Activated CD4-positive, alpha-beta T cell treated with anti-CD3 and anti-CD28 coated beads, Interleukin-2, amount 50 U/mL, for 16 hours (primary cell): Measurements from ENCODE around the gene TECR.
"Not testable (repeated sequence)": the region's sequence is repeated elsewhere in the genome, so short reads cannot be mapped to it uniquely, and the experiment has no call there.

ENCODE experiments used
- DNase-seq: peaks from one replicate; pipeline ENCODE4 v3.0.0-alpha.2; 2020

Gene TECR

GRCh38 chr19:14540741-14541525 is 11.5 kb downstream of the TECR start:
- DNase-seq = no peak

DNA sequence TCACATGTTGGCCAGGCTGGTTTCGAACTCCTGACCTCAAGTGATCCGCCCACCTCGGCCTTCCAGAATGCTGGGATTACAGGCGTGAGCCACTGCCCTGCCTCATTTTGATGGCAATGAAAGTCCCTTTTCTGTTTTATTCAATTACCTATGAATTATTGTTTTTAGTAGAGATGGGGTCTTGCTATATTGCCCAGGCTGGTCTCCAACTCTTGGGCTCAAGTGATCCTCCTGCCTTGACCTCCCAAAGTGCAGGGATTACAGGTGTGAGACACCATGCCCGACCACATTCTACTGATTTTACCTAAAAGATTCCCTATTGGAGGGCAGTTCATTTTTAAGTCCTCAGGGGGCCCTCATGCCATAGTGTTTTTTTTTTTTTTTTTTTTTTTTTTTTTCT is 12.6 kb downstream of the TECR start:
- DNase-seq = not testable (repeated sequence)

GRCh38 chr19:14542711-14543328 is 13.4 kb downstream of the TECR start:
- DNase-seq = no peak

GRCh38 chr19:14544047-14544446 is 14.7 kb downstream of the TECR start:
- DNase-seq = no peak

- no peak for DNase-seq
These were observed 15.8 kb downstream of the TECR start for GRCh38 chr19:14544977-14545715.

- no peak for DNase-seq
These were observed 16.3 kb downstream of the TECR start for GRCh38 chr19:14545716-14546082.

DNA sequence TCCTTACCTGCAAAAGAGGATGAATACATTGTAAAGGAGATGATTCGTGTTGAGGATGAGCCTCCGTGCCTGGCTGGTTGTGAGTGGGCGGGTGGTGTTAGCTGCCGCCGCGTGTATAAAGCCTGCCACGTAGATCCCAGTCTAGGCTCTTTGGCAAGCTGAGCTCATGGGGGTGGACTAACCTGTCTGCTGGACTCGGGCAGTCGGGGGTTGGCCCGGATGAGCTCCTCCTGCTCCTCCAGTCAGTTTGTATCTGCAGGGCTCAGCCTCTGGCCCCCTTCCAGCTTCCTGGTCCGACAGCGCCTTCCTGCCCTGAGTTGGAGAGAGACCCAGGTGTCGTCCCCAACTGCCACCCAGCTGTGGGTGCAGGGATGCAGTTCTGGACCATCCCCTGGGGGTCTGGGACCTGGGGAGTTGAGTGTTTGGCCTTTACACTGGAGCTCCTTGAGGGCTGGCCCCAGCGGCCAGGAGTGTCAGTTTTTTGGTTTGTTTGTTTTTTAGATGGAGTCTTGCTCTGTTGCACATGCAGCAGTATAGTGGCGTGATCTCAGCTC is 20.9 kb downstream of the TECR start:
- DNase-seq = no peak

- DNase-seq = peak; percentile 65
These were observed 22.0 kb downstream of the TECR start for GRCh38 chr19:14551134-14552005.

DNA sequence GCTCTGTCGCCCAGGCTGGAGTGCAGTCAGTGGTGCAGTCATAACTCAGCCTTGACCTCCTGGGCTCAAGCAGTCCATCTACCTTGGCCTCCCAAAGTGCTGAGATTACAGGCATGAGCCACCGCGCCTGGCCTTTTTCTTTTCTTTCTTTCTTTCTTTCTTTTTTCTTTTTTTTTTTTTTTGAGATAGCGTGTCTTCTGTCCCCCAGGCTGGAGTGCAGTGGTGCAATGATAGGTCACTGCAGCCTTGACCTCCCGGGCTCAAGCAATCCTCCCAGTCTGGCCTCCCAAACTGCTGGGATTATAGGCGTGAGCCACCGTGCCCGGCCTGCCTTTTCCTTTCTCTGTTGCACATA is 22.6 kb downstream of the TECR start:
- not testable (repeated sequence) for DNase-seq

DNA sequence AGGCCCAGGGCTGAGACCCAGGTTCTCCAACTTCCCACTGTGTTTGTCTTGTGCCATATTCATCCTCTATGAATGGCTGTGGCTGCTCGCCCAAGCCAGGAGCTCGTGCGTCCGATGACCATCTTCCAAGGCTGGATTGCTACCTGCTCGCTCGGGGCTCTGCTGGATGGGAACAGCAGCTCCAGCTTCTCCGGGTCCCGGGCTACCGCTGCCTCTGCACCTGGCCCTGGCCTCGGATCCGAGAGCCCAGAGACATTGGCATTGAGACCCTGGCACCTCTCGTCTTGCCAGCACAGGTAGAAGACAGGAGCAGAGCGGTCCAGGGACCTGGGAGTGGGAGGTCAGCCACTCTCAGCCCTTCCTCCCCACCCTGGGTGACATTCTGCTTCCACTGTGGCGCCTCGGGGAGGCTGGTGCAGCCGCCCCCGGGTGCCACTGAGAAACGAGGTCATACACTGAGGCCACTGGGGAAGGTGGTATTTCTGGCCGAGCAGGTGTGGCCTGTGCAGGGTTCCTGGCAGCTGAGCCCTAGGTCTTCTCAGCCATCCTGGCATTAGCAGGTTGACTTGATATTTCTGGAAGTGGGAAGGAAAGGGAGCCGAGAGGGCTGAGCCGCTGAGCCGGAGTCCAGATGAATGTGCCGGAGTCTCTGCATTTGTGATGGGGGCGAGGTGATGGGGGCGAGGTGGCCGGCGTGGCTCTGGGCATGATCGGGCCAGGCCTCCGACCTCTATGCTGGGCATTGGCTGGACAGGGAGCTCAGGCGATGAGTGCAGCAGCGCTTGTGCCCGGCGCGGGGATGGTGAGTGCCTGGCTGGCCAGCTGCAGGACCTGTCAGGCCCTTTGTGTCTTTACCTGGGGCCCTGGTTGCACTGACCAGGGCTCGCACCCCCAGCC is 23.9 kb downstream of the TECR start:
- no peak for DNase-seq

GRCh38 chr19:14553939-14554243 is 24.5 kb downstream of the TECR start:
- no peak for DNase-seq

- no peak for DNase-seq
These were observed 25.0 kb downstream of the TECR start for GRCh38 chr19:14554382-14554812.

DNA sequence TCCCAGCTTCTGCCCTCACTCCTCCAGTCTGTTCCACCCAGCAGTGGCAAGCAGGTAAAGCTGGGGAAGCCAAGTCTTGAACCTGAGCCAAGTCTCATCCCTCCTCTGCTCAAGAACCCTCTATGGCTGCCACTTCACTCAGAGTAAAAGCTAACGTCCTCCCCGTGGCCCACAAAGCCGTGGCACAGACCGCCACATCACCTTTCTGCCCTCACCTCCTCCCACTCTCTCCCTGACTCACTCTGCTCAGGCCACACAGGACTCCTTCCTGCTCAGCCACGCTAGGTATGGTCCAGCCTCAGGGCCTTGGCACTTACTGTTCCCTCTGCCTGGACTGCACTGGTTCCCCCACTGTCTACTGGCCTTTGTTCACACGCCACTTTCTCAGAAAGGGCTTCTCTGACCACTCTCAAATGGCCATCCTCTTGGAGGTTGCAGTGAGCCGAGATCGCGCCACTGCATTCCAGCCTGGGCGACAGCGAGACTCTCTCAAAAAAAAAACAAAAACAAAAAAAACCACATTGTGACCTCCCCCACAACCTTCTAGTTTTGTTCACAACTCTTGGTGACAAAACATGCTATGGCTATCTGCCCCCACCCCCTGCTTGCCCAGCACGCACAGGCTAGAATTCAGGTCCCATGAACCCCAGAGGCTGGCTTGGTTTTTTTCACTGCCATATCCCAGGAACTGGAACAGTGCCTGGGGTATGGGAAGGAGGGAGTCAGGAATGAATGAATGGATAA is 26.7 kb downstream of the TECR start:
- no peak for DNase-seq

DNA sequence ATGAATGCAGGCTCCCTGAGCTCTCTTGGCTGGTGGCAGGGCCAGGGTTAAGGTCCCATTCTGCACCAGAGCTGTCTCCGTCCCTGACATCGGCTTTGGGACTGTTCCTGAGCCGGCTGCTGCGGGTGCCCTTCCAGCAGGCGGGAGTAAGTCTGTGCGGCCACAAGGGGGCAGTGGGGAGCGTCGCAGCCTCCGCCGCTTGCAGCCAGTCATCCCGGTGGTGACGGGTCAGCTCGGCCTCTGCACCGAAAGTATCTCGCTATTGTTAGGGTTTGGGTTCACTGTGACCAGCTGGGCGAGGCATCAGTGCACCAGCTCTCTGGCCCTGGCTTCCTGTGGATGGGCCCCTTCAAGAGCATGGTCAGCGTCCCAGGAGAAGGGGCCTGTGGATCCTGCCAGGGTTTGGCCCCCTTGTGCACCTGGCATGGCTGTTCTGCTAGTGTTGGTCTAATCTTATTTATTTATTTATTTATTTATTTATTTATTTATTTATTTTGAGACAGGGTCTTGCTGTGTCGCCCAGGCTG is 27.3 kb downstream of the TECR start:
- peak; percentile 85 for DNase-seq

DNA sequence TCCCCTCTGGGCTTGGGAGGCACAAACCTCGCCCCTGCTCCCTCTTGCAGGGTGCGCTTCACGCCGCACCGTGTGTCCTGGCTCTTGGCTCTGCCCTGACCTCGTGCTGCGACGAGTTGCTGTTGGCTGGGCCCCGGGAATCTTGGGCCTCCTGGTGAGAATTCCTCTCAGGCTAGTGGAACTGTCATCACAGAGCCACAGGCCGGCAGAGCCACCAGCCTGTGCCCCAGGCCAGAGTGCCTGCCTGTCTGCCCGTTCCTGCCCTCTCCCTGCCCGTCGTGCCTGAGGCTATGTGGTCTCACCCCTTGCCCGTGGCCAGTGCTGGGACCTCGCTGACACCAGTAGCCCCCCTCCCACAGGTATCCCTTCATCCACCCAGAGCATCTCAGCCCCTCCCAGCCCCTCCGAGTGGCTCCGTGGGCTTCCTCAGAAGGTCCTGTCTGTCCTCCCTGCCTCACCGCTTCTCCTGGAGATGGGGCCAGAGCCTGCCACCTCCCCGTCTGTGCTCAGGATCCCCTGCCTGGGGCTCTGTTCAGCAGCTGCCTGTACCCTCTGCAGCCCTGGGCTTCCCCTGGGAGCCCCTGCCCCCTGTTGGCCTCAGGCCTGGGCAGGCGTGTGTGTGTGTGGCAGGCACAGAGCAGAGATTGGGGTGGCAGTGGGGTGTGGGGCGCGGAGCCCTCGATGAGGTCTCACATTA is 29.1 kb downstream of the TECR start:
- DNase-seq = no peak

DNA sequence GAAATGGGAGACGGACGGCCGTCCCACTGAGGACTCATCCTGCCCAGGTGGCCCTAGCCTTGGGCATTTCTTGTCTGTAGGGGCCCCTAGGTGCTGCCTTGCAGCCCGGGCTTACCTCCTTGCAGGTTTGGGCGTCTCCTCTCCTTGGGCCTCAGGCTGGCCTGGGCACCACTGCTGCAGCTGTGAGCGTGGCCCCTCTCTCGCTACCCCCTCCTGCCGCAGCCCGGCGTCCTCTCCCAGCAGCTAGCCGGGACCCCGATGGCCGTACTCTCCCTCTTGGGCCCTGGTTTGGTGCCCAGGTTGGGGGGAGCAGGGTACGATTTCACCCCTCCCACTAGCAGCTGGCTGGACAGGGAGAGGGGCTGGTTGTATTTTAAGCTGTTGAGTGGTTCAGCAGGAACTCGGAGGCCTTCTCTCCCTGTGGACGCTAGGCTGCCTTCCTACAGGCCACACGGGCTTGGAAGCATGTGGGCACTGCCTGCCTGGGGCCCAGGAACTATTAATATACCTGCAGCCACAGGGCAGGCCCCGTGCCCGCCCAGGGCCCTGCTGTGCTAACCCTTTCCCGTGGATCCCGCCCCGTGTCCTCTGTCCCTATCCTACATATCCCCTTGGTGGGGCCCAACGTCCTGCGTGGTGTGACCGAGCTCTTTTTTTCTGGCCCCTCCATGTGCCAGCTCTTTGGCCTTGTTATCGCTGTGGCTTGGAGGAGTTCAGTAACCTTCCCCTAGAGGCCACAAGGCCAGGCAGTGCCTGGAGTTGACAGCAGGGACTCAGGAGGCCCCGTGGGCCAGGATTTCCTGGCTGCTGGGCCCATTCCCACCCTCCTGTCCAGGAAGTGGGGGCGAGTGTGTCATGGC is 30.8 kb downstream of the TECR start:
- DNase-seq = no peak

GRCh38 chr19:14560776-14561108 is 31.3 kb downstream of the TECR start:
- DNase-seq = no peak

DNA sequence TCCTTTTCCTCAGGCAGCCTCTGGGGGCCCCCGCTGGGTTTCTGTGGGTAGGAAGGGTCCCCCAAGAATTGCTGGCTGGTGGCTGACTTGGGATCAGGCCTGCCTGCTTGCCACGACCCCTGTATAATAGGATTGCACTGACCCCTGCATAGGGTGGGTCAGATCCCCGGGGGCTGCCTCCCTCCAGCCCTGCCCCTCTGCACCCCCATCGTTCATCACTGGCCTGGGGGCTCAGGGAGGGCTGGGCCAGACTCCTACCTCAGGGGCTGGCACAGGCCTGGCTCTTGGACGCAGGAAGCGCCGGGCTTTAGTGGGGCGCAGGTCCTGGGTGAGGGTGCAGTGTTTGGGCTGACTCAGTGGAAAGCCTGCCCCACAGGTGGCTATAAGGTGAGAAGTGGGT is 31.9 kb downstream of the TECR start:
- no peak for DNase-seq

DNA sequence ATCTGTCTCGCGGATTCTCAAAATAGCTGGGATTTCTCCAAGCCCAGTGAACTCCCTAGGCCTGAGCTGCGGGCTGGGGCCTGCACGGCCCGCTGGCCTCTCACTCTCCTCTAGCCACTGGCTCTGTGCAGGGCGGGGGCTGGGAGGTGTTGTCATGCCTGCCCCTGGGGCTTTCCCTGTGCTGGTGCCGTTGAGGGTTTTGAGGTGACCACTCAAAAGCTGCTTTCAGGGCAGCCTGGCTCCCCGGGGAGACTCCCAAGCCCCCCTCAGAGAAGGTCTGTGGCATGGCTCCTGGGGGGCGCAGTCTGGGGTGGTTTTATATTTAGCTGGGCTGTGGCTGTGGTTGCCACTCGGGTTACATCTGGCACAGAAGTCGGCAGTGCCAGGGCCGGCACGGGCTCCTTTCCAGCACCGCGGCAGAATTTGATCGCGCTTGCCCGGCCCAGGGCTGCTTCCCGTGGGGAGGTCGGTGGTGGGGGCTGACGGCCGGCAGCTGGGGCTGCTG is 32.5 kb downstream of the TECR start:
- no peak for DNase-seq
